ENCODE measurements around the gene ZNF579. TPM values are rescaled to one million over a fixed set of nuclear protein-coding genes. Genes with fewer than 3 reads are reported as not detected.

The ZNF579 gene
- total and polyA plus RNA-seq, 10 of the 15 experiments (the other 5 are each of a cell fraction or from before 2014, with no cell fraction given): 0.11 to 11.7 (median 1.5) TPM

DNA sequence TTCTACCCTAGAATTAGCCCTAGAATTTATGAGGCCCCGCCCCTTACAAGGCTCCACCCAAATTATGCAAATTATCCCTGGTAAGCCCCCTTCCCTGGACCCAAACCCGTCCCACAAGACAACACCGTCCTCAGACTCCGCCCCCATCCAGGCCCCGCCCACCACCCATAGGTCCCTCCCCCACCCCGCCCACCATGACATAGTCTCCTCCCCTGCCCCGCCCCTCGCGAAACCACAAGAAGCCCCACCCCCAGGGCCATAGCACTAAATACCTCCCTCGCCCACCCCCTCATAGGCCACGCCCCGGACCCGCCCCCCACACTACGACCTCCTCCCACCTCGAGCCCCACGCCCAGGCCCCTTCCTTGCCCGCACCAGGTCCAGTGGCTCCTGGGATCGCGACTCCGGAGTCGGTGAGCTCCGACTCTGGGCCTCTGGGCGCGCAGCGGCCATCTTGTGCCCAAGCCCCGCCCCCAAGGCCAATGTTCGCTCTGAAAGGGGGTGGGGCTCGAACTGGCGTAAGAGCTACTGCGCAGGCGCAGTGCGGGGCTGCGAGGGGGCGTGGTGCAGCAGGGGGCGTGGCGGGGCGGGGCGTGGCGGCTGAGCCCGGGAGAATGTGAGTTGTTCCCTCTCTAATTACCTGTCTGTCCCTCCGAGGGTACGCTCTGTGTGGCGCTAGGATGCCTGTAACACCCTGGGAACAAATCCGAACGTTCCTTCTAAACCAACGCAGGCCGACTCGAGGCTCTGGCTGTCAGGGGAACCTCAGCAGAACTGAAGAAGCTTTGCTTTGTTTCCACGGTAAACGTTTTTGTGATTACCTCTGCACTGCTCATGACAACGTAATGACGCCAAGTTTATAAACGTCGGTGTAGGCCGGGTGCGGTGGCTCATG is 43.7 kb upstream of the ZNF579 start, which contains the start of gene ZNF784 (continued):
- TF ChIP-seq, protein P1, sequence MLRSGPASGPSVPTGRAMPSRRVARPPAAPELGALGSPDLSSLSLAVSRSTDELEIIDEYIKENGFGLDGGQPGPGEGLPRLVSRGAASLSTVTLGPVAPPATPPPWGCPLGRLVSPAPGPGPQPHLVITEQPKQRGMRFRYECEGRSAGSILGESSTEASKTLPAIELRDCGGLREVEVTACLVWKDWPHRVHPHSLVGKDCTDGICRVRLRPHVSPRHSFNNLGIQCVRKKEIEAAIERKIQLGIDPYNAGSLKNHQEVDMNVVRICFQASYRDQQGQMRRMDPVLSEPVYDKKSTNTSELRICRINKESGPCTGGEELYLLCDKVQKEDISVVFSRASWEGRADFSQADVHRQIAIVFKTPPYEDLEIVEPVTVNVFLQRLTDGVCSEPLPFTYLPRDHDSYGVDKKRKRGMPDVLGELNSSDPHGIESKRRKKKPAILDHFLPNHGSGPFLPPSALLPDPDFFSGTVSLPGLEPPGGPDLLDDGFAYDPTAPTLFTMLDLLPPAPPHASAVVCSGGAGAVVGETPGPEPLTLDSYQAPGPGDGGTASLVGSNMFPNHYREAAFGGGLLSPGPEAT (IDR thresholded peaks at IDR 0.05; ENCODE audit: low read depth): no peak
- TF ChIP-seq YY1 (IDR thresholded peaks at IDR 0.05; ENCODE audit: low read depth, low read length) (peak; percentile 97), SIX5 (IDR thresholded peaks at IDR 0.05; ENCODE audit: low read depth, low read length, severe bottlenecking) (no peak), WRNIP1 (IDR thresholded peaks at IDR 0.05; ENCODE audit: borderline replicate concordance, low read depth, low read length) (no peak), TBL1XR1 (IDR thresholded peaks at IDR 0.05; ENCODE audit: low read depth, low read length) (no peak)

- Histone ChIP-seq H3K4me3 (peak overlapping the region; percentile 33; the same call in 1 of the 2 replicates), H3K9me3 (replicated peaks; ENCODE audit: control insufficient read depth, insufficient read depth, low read length) (no peaks in the 10 kb centered on the region; the same call in 2 of the 3 replicates), H3K9ac (ENCODE audit: control insufficient read depth, insufficient read depth, low read length) (no peak overlapping the region), H3K4me2 (ENCODE audit: control insufficient read depth, insufficient read depth) (peak overlapping the region; percentile 60), H3K4me1 (ENCODE audit: control insufficient read depth, insufficient read depth, low read length) (peaks cover 9% of the 10 kb centered on the region; the same call in 1 of the 2 replicates), H4K20me1 (ENCODE audit: control insufficient read depth, insufficient read depth) (no peaks in the 10 kb centered on the region), H2AFZ (ENCODE audit: control insufficient read depth, low read depth, low read length) (no peak overlapping the region), H3K79me2 (ENCODE audit: control insufficient read depth, insufficient read depth, low read length) (no peaks in the 10 kb centered on the region), H3K27ac (ENCODE audit: control insufficient read depth, insufficient read depth) (no peak overlapping the region), H3K27me3 (replicated peaks in 1 of 2; ENCODE audit: control insufficient read depth in 2 of 2, insufficient read depth in 2 of 2, low read length in 1 of 2) (no peaks in the 10 kb centered on the region), H3K36me3 (ENCODE audit: control insufficient read depth in 2 of 2, insufficient read depth in 2 of 2, low read length in 1 of 2) (no peaks in the 10 kb centered on the region)
- POLR2A ChIA-PET: interaction anchor here (0.6 to 2.8 kb wide), 7 partner anchors 10 to 1597 kb away, joined by 3 to 21 read pairs (median 7); partner anchors contain the start of genes CCDC106, FIZ1, U2AF2 and ZNF865
- no peak for ATAC-seq
- SMC1A ChIA-PET (ENCODE audit: uncharacterized antibody, unreplicated experiment): interaction anchor here (1.2 kb wide), 1 partner anchor 37 kb away, joined by 3 read pairs; no protein-coding TSS in a partner anchor
- intact Hi-C loops (cut with micrococcal nuclease; ENCODE audit: unreplicated experiment) (no loop called here), in situ Hi-C loops (cut with MboI) (no loop called here)
- no peak for DNase-seq (ENCODE audit: low read depth, low spot score)
- RAD21 ChIA-PET (ENCODE audit: unreplicated experiment): interaction anchor here (2.9 kb wide), 1 partner anchor 18 kb away, joined by 29 read pairs; the partner anchor contains the start of gene ZNF865
- TSS peak; percentile 77 for BruUV-seq (replicated peaks)
- TF ChIP-seq CBFB (IDR thresholded peaks at IDR 0.05; ENCODE audit: low read depth): 0 out of 2 replicates have a peak, but pooled peaks have one; percentile 0
- no peak for TF ChIP-seq POLR2AphosphoS2 (IDR thresholded peaks at IDR 0.05; ENCODE audit: low read depth, low read length)
- CTCF ChIA-PET: interaction anchor here (2.2 to 7.9 kb wide), 3 partner anchors 10 to 109 kb away, joined by 7 to 76 read pairs (median 16); partner anchors contain the start of gene ZNF865
- FAIRE-seq: no peak
- 55% methylated on average over 7 of the region's 7 CpGs for WGBS (ENCODE audit: insufficient coverage, insufficient replicate concordance, low lambda C conversion rate, missing lambda C conversion rate)
Measured at GRCh38 chr19:55623561-55623960, 42.9 kb upstream of the ZNF579 start.
